AG09319 (cell line): ENCODE measurements around the gene SLC14A1.

Source experiments
- DNase-seq: peaks from one replicate; pipeline ENCODE4 v3.0.0-alpha.2; 2010; ENCODE audit warnings: low read depth; ENCODE audit errors: extremely low read depth
- CTCF ChIP-seq: IDR thresholded peaks from 2 replicates; pipeline ENCODE4 v1.5.1; 2011; ENCODE audit warnings: low read depth, mild to moderate bottlenecking, inconsistent platforms, low read length, moderate library complexity

SLC14A1 gene

GRCh38 chr18:45723567-45724355, at the start of gene SLC14A1:
SLC14A1 (plus strand) TSS chr18:45724181; CDS start chr18:45730321, 6,140 bp downstream.
- TF ChIP-seq CTCF, result no peak
- no peak for DNase-seq

GRCh38 chr18:45677276-45677807, 46.6 kb upstream of the SLC14A1 start:
- no peak for DNase-seq
- no peak for TF ChIP-seq CTCF

- no peak for TF ChIP-seq CTCF
- DNase-seq, result no peak
These were observed 45.5 kb upstream of the SLC14A1 start for GRCh38 chr18:45678441-45678840.

- DNase-seq, result no peak
- no peak for TF ChIP-seq CTCF
These were observed 45.1 kb upstream of the SLC14A1 start for GRCh38 chr18:45678850-45679249.

- no peak for DNase-seq
- no peak for TF ChIP-seq CTCF
These were observed 43.8 kb upstream of the SLC14A1 start for GRCh38 chr18:45680066-45680690.

GRCh38 chr18:45682181-45682580, 41.8 kb upstream of the SLC14A1 start:
- TF ChIP-seq CTCF, result no peak
- DNase-seq, result no peak
